ENCODE measurements around the gene EMID1.

The EMID1 gene

GRCh38 chr22:29306175-29306834, 100.6 kb downstream of the EMID1 start, which contains the start of gene GAS2L1:
GAS2L1 (plus strand) TSS chr22:29306650; CDS start chr22:29308106, 1,456 bp downstream.
- peak; percentile 75 for DNase-seq (ENCODE audit: insufficient read length, low spot score)
- no peak for FAIRE-seq

GRCh38 chr22:29306835-29307595, 101.3 kb downstream of the EMID1 start:
- FAIRE-seq: no peak
- TF ChIP-seq CTCF (IDR thresholded peaks at IDR 0.05; ENCODE audit: insufficient read depth, missing control alignments): peak; percentile 8
- DNase-seq (ENCODE audit: insufficient read length, low spot score): no peak

More at GRCh38 chr22:29306175-29306834, 100.6 kb downstream of the EMID1 start, which contains the start of gene GAS2L1:
- peak; percentile 47 for TF ChIP-seq CTCF (IDR thresholded peaks at IDR 0.05; ENCODE audit: insufficient read depth, missing control alignments)

- FAIRE-seq (no peak), DNase-seq (ENCODE audit: insufficient read length, low spot score) (no peak)
- TF ChIP-seq CTCF (IDR thresholded peaks at IDR 0.05; ENCODE audit: insufficient read depth, missing control alignments): no peak
Measured at GRCh38 chr22:29307596-29308147, 102.0 kb downstream of the EMID1 start.

GRCh38 chr22:29308148-29308790, 102.6 kb downstream of the EMID1 start:
- no peak for TF ChIP-seq CTCF (IDR thresholded peaks at IDR 0.05; ENCODE audit: insufficient read depth, missing control alignments)
- FAIRE-seq (no peak), DNase-seq (ENCODE audit: insufficient read length, low spot score) (no peak)

GRCh38 chr22:29308791-29309262, 103.1 kb downstream of the EMID1 start:
- FAIRE-seq (no peak), DNase-seq (ENCODE audit: insufficient read length, low spot score) (no peak)
- TF ChIP-seq CTCF (IDR thresholded peaks at IDR 0.05; ENCODE audit: insufficient read depth, missing control alignments): no peak

Measured in D721Med (cell line).